ENCODE measurements around the gene ADAMTSL3.
A peak's percentile ranks its signal among the peaks of the same experiment; 100 is the strongest.
"Not testable (repeated sequence)": the region's sequence is repeated elsewhere in the genome, so short reads cannot be mapped to it uniquely, and the experiment has no call there.

The ADAMTSL3 gene

DNA sequence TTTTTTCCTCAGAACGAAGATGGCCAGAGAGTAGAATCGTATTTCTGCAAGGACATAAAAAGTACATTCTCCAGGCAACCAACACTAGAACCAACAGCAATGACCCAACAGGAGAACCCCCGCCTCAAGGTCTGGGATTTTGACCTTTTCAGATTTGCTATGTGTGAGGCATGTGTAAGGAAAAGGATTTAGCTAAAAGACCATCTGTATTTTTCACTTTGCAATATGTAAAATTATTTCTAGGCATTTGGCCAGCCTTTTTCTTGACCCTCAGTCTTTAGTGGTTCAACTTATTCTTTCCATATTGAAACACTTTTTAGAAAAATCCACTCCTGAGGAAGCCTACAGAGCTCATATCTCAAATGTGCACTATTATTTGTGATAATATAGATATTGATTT is 362.4 kb downstream of the ADAMTSL3 start:
- no peak overlapping the region for H3K27ac ChIP-seq
- TF ChIP-seq, protein P1, sequence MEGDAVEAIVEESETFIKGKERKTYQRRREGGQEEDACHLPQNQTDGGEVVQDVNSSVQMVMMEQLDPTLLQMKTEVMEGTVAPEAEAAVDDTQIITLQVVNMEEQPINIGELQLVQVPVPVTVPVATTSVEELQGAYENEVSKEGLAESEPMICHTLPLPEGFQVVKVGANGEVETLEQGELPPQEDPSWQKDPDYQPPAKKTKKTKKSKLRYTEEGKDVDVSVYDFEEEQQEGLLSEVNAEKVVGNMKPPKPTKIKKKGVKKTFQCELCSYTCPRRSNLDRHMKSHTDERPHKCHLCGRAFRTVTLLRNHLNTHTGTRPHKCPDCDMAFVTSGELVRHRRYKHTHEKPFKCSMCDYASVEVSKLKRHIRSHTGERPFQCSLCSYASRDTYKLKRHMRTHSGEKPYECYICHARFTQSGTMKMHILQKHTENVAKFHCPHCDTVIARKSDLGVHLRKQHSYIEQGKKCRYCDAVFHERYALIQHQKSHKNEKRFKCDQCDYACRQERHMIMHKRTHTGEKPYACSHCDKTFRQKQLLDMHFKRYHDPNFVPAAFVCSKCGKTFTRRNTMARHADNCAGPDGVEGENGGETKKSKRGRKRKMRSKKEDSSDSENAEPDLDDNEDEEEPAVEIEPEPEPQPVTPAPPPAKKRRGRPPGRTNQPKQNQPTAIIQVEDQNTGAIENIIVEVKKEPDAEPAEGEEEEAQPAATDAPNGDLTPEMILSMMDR (conservative IDR thresholded peaks at IDR 0.05) = no peak
- TF ChIP-seq ZFX (IDR thresholded peaks at IDR 0.05) = no peak

DNA sequence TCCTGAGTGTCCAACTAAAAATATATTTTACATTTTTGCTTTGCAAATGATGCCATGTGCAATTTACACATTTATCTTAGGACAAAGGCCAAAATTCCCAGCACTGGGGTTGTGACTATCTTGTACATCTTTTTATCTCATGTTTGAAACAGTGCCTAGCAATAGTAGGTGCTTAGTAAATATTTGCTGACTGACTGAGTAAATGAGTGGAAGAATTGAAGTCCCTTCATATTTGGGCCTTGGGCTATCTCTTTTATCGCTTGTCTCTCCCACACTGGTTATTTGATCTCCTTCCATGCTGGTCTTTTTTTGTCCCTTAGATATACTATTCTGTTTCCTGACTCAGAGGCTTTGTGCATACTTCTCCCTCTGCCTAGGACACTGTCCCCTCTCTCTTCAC is 368.6 kb downstream of the ADAMTSL3 start:
- no peak overlapping the region for H3K27ac ChIP-seq
- no peak for TF ChIP-seq ZFX (IDR thresholded peaks at IDR 0.05)
- TF ChIP-seq, protein P1 (conservative IDR thresholded peaks at IDR 0.05) = no peak

DNA sequence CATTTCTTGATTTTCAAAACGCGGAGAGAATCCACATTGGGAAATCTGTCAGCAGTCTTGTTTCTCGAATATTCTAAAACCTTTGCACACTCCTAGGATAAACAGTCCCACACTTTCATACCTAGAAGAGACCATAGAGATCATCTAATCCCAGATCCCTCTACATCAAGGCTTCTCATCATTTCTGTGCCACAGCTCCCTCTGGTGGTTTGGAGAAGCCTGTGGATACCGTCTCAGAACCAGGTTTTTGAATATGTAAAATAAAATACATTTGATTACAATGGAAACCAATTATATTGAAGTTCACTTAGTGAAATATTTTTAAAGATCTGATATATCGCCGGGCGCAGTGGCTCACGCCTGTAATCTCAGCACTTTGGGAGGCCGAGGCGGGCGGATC is 369.7 kb downstream of the ADAMTSL3 start:
- no peak overlapping the region for H3K27ac ChIP-seq

DNA sequence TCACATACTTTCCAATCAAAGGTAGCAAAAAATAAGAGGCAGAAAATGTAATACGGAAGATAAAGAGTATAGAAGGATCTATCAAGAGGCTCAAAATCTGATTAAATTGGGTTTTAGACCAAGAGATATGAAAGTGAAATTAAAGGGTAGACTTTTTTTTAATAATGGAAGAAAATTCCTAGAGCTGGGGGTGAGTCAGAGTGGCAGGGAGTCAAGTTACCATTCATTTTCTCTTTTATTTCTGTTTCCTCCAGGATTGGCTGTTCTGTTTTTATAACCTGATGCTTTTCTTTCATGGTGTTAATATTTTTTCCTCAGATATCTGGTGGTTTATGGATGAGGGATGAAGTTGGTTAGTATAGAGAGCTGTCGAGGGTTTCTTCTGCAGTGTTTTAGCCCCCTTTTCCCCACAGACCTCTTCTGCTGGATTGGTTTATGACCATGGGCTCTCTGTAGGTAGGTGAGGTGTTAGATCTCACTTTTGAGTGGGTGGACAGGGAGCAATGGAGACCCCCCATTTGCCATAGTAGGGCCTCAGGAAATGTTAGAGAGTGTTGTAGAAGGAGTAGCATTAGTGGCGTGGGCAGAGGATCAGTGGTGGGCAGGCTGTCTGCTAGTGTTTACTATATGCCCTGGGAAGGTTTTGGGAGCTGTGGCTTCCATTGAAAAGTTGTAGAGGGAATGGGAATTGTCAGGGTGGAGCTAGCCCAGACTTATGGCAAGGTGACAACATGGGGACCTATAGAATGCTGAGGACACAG is 380.1 kb downstream of the ADAMTSL3 start:
- no peak overlapping the region; the same call in 1 of the 2 replicates for H3K27ac ChIP-seq
- TF ChIP-seq ZFX (IDR thresholded peaks at IDR 0.05) = no peak
- TF ChIP-seq, protein P1 (conservative IDR thresholded peaks at IDR 0.05) = no peak

More for the DNA sequence above, 369.7 kb downstream of the ADAMTSL3 start:
- TF ChIP-seq, protein P1 (conservative IDR thresholded peaks at IDR 0.05) = peak; percentile 78
- no peak for TF ChIP-seq ZFX (IDR thresholded peaks at IDR 0.05)

DNA sequence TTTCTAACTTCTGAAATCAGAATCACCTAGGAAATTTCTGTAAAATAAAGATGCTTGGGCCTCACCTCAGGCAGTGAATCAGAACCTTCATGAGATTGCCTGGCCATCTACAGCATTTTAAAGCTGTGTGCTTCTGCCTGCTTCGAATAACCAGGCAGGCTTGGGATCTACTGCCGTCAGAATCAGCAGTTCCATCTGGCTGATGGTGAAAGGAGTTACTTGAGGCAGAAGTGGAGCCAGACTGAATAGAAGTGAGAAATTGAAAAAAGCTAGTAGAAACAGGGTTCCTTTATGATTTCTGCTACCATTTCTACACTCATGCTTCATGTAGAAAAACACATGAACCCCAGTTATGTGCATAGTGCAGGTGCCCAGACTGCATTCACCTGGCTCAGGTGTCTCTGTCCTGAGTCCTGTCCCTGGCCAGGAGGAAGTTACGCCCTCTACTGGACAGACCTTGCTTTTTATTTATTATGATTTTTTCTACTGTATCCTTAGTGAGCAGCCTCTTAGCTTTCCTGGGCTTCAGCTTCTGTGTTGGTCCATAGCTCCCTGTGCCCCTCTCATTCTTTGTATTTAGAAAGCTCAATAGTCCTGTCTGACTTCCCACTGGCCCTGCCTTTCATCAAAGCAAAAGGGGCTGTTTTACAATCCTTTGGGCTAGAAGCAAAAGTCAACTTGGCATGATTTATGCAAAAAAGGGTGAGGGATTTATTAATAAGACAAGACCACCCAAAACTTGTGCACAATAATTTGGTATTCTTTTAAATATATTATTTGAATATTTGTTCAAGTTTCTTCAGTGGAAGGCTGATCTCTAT is 380.9 kb downstream of the ADAMTSL3 start:
- H3K27ac ChIP-seq = no peak overlapping the region
- TF ChIP-seq, protein P1 (conservative IDR thresholded peaks at IDR 0.05) = peak; percentile 79
- no peak for TF ChIP-seq ZFX (IDR thresholded peaks at IDR 0.05)

DNA sequence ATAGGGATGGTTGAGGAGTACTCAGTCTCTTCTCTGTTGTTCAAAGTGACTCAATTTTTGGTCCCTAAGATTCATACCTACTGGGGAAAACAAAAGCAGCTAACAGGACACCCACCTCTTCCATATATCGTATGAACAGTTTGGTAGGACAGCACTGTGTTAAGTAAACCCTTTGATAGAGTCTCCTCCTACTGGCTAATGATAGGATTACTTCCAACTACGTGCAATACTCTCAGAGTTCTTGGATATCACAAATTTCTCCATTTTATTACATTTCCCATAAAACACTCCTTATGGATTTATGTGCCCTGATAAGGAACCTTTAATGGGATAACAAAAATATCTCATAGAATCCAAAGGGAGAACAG is 381.5 kb downstream of the ADAMTSL3 start:
- no peak overlapping the region for H3K27ac ChIP-seq
- TF ChIP-seq, protein P1 (conservative IDR thresholded peaks at IDR 0.05) = peak; percentile 82
- TF ChIP-seq ZFX (IDR thresholded peaks at IDR 0.05) = no peak

DNA sequence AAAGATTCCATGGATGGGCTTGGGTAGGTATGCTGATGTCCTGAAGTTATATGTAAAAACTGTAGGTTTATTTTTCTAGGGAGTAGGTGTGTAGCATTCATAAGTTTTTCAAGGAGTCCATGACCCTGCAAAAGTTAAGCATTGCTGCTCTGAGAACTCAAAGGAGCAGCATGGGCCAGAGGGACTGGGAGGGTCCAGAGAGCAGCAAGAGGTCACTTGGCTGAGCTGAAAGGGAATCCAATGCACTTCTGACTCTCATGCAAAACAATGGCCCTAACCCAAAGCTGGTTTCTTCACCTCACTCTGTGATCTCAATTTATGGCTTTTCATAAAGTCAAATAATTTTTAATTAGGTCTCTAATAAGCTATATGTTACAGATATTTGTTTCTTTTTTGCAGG is 383.4 kb downstream of the ADAMTSL3 start:
- TF ChIP-seq, protein P1 (conservative IDR thresholded peaks at IDR 0.05) = no peak
- TF ChIP-seq ZFX (IDR thresholded peaks at IDR 0.05) = no peak

DNA sequence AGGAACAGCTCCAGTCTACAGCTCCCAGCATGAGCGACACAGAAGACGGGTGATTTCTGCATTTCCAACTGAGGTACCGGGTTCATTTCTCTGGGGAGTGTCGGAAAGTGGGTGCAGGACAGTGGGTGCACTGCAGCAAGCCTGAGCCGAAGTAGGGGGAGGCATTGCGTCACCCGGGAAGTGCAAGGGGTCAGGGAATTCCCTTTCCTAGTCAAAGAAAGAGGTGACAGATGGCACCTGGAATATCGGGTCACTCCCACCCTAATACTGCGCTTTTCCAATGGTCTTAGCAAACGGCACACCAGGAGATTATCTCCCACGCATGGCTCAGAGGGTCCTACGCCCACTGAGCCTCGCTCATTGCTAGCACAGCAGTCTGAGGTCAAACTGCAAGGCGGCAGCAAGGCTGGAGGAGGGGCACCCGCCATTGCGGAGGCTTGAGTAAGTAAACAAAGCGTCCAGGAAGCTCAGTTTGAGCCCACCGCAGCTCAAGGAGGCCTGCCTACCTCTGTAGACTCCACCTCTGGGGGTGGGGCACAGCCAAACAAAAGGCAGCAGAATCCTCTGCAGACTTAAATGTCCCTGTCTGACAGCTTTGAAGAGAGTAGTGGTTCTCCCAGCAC is 388.6 kb downstream of the ADAMTSL3 start:
- H3K27ac ChIP-seq = not testable (repeated sequence)

More for the DNA sequence above, 383.4 kb downstream of the ADAMTSL3 start:
- H3K27ac ChIP-seq = no peak overlapping the region

Measured in C4-2B (cell line).